ENCODE measurements around the gene EPG5.
"Not testable (repeated sequence)": the region's sequence is repeated elsewhere in the genome, so short reads cannot be mapped to it uniquely, and the experiment has no call there.

EPG5 gene

GRCh38 chr18:45814733-45815132 lies 152.4 kb downstream of the EPG5 start:
- DNase-seq, result not testable (repeated sequence)

- DNase-seq, result not testable (repeated sequence)
These were observed 160.0 kb downstream of the EPG5 start for GRCh38 chr18:45807144-45807543.

GRCh38 chr18:45806226-45806625 lies 160.9 kb downstream of the EPG5 start:
- no peak for DNase-seq

GRCh38 chr18:45805551-45805950 lies 161.6 kb downstream of the EPG5 start:
- no peak for DNase-seq

- no peak for DNase-seq
These were observed 164.2 kb downstream of the EPG5 start for GRCh38 chr18:45802814-45803492.

- DNase-seq, result no peak
These were observed 165.6 kb downstream of the EPG5 start for GRCh38 chr18:45801416-45802004.
